ENCODE measurements around the gene PPP1R14B.

GRCh38 chr11:64251016-64251752, 4.4 kb upstream of the PPP1R14B start, which contains the start of gene PLCB3:
- no peak for TF ChIP-seq EGR1 (IDR thresholded peaks at IDR 0.05)
- TF ChIP-seq ZBTB7A (IDR thresholded peaks at IDR 0.05; ENCODE audit: low read depth) = peak; percentile 98
- peak; percentile 45; the same call in 1 of the 2 replicates for TF ChIP-seq TAF1 (IDR thresholded peaks at IDR 0.05; ENCODE audit: low read depth)
- TF ChIP-seq RAD21 (IDR thresholded peaks at IDR 0.05; ENCODE audit: low read depth) = no peak
- no peak for TF ChIP-seq TCF12 (IDR thresholded peaks at IDR 0.05; ENCODE audit: low read depth)

All from Ishikawa (cell line).